ENCODE data around the gene MYO5C.

The MYO5C gene

GRCh38 chr15:52150871-52151270 is 144.7 kb downstream of the MYO5C start:
- DNase-seq (ENCODE audit: low read depth in 1 of 2, low spot score in 1 of 2) = no peak

GRCh38 chr15:52150043-52150825 is 145.4 kb downstream of the MYO5C start:
- no peak for DNase-seq (ENCODE audit: low read depth in 1 of 2, low spot score in 1 of 2)

- no peak for DNase-seq (ENCODE audit: low read depth in 1 of 2, low spot score in 1 of 2)
Observed at GRCh38 chr15:52148403-52148802, 147.2 kb downstream of the MYO5C start.

GRCh38 chr15:52146776-52147175 is 148.8 kb downstream of the MYO5C start:
- no peak for DNase-seq (ENCODE audit: low read depth in 1 of 2, low spot score in 1 of 2)

GRCh38 chr15:52146261-52146660 is 149.3 kb downstream of the MYO5C start:
- DNase-seq (ENCODE audit: low read depth in 1 of 2, low spot score in 1 of 2) = no peak

GRCh38 chr15:52144656-52145178 is 150.9 kb downstream of the MYO5C start:
- DNase-seq (ENCODE audit: low read depth in 1 of 2, low spot score in 1 of 2) = no peak

- DNase-seq (ENCODE audit: low read depth in 1 of 2, low spot score in 1 of 2) = no peak
Observed at GRCh38 chr15:52143873-52144272, 151.7 kb downstream of the MYO5C start.

Measured in activated CD4-positive, alpha-beta T cell treated with anti-CD3 and anti-CD28 coated beads, Interleukin-2, amount 50 U/mL, for 24 hours (primary cell).